Gastrocnemius medialis (tissue), 4 donors: Measurements from ENCODE around the gene SYNPR.

Experiments used
- CTCF ChIP-seq, 5 experiments: fragments of 450-650 bp in 3 of 5; fragments of 200-600 bp in 2 of 5; sonication (generic) in 2 of 5; IDR thresholded peaks in 4 of 5; conservative IDR thresholded peaks in 1 of 5; 1 replicate in 4 of 5; 2 replicates in 1 of 5; pipeline ENCODE4 v1.5.1; 2016 to 2019; ENCODE audit warnings: antibody characterized with exemption in 5 of 5, mild to moderate bottlenecking in 3 of 5, moderate library complexity in 3 of 5
- POLR2A ChIP-seq, 2 donors: fragments of 450-650 bp; IDR thresholded peaks; one replicate each; pipeline ENCODE4 v1.6.1; 2017; ENCODE audit warnings: antibody characterized with exemption in 2 of 2, mild to moderate bottlenecking in 2 of 2, moderate library complexity in 2 of 2

GRCh38 chr3:63242124-63242523 is 36.0 kb upstream of the SYNPR start:
- TF ChIP-seq POLR2A (IDR thresholded peaks at IDR 0.05) (no peak), CTCF (IDR thresholded peaks at IDR 0.05 in 4 of 5, conservative IDR thresholded peaks at IDR 0.05 in 1 of 5) (no peak)
